DMS153 (cell line): Measurements from ENCODE around the gene RNF157.
A peak's percentile ranks its signal among the peaks of the same experiment; 100 is the strongest.

Source experiments
- DNase-seq: peaks from one replicate; lab custom pipeline; 2025; lab: John Stamatoyannopoulos, UW

Gene RNF157

DNA sequence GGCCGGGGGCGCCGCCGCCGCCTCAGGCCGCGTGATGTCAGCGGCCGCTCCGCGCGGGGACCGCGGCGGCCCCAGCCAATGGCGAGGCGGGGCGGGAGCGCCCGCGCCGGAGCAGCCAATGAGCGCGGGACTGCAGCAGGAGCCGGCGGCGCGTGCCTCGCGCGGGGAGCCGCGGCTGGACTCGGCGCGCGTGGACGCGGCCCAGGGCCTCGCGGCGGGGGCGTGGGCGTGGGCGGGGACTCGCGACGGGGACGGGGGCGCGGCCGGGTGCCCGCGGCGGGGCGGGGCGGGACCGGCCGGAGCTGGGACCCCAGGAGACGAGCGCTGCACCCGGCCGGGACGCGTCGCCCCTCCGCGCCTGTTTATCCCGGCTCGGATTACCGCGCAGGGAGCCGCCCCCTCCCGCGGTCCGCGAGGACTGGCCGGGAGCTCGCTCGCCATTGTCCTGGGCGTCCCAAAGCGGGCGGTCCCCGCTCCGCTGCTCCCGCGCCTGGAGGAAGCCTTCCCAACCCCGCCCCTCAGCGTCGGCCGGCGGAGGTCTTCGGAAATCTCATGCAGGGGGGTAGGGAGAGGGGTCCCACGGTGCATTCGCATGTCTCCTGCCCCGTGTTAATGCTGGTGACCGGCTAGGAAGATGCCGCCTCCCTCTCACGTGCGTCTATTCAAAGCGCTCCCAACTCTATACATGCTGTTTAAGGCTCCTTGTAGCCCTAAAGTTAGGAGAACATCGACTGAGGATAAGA lies at the start of gene RNF157:
Gene RNF157, minus strand, starts transcription at position 33 of the 743 bp plus-strand sequence. CDS start 253 bp downstream, outside the sequence.
- no peak for DNase-seq

DNA sequence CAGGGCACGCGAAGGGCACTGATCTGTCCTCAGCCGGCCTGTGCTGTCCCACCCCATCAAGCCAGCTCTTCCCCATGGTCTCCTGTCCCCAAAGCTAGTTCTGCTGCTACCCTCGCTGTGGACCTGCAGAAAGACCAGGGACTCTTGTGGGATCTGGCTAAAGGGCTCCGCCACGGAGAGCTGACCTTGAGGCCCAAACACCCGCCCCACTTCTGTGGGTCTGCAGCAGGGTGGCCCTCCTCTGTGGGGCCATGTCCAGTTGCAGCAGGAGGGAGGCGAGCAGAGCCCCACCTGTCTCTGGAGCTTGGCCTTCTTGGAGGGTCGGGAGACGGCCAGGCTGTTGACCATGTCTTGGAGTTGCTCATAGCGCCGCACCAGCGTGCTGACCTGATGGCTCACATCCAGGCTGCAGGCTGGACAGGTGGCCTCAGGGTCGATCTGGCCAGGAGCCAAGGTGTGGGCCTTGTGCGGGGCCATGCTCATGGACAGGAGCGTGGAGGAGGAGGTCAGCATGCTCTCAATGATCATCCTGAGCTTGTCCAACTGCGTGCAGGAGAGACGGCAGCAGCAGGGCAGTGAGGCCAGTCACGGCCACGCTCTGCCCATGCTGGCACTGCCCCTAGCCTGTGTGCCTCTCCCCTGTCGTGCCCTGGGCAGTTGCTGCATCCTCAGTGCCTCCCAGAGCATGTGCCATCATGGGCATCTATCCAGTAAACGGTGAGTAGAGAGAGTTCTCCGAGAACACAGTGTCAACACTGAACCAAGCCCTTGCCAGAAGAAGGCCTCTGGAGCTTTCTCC lies 41.5 kb upstream of the RNF157 start:
- no peak for DNase-seq

DNA sequence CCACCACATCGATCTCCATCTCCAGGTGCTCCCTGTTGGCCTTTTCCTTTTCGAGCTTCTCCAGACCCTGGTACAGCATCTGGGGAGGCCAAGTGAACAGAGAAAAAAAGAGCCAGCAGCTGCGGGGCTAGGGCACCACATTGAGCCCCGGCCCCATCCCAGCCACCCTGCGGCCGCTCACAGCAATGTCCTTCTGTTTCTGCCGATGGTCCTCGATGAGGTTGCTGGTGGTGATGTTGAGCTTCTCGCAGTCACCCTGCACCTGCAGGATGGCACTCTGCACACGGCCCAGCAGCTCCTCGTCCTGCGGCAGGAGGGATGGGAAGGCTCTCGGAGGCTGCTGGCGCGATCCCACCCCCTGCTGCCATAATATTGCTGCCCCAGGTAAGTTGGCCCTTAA lies 40.4 kb upstream of the RNF157 start:
- DNase-seq, result no peak

DNA sequence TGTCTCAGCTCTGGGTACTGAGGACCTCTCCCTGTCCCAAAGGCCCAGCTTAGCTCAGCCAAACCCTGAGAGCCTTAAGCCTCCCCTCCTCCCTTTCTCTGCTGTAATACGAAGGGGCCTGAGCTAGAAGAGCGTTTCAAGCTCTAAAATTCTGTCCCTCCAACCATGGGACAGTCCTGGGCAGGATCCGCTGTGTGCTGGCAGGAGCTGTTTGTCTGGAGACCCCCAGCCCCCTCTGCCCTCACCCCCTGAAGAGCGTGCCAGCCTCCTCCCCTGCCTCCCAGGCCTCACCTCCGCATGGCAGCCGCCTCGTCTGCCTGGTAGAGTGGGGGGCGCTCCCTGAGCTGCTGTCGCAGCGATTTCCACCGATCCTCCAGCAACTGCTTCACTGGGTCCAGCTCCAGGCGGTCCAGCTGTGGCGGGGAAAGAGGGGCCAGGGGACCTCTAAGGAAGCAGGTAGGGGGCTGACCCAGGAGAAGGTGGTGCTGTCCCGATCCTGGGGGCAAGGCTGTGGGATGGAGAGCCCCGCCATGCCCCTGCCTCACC lies 39.5 kb upstream of the RNF157 start:
- DNase-seq, result no peak

DNA sequence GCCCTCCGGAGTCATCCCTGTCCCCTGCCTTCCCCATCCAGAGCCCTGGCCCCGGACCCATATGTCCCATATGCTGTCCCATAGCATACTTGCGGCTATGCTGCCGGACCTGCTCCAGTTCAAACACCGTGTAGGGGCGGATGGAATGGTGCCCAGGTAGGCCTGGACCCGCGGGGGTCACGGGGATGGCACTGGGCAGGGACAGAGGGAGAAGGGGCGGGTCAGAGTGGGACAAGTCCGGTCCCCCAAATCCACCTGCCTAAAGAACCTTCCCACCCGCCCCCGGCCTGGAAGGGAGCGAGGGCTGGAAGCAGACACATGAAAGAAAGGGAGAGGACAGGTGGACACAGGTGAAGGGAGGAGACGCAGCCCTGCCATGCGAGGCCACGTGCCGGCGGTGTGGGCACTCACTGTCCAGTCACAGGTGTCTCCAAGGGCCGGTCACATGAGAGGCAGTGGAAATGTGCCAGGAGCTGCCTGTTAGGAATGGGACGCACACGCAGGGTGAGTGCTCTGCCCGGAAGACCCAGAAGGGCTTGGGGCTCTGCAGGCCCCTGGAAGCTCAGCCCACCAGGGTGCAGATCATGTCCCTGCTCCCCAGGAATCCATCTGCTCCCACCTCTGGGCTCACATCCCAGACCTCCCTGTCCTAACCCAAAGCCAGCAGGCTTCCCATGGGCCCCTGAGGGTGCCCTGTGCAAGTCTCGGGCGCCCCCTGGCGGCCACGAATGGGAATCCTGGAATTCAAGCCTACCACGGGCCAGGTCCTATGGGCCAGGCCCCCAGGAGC lies 38.9 kb upstream of the RNF157 start:
- peak; percentile 33 for DNase-seq

DNA sequence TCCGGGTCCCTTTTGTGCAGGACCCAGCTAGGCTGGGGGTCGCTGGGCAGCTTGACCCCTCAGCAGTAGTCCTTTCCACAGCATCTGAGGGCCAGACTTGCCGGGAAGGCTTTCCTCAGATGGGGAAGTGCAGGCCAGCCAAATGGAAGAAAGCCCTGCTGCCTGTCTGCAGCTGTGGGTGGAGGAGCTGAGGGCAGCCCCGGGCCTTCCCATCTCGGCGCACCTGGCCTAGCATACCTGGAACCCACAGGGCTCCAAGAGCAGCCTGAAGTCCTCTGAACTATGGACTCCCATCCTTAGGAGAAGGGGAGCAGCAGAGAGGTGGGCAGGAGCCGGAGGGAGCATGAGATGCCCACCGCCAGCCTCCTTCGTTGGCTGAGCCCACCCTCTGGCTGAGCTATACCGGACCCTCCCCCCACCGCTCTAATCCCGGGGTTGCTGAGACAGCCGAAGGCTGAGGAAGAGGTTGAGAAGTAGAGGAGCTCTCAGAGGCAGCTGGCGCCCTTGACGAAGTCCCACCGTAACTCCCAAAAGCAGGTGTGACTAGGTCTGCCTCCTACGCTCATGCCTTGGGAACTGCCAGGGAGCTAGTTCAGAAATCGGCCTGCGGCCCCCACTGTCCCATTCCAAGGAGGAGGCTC lies 38.1 kb upstream of the RNF157 start:
- DNase-seq, result no peak

DNA sequence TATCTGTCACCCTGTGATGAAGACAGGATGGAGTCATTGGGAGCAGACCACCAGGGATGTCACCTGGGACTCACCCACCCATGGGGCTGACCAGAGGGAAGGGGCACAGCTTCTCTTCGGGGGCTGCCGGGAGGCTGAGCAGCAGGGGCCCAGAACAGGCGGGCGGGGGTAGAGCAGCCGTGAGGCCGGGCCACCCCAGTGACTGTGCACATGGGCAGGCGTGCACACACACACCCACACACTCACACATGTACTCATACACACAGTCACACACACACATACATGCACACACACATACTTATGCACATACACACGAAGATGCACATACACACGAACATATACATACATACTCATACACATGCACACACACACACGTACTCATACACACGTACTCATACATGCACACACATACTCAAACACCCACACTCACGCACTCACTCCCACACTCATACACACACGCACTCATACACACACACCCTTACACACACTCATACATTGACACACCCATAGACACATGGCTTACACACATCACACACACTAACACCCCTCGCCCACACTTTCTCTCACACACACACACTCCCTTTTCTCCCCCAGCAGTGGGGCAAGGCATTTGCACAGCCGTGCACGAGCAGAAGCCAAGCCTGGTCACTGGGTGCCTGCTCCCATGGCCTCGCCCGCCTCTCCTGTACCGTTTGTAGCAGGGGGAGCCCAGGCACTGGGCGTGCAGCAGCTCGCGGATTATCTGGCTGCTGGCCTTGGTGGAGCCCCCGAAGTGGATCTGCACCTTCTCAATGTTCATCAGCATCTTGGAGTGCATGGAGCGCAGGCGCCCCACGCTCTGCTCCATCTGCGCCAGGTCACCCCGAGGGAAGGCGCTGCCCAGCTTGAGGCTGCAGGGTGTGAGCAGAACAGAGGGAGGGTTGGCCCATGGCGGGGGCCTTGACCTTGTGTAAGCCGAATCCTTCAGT lies 37.3 kb upstream of the RNF157 start:
- no peak for DNase-seq

DNA sequence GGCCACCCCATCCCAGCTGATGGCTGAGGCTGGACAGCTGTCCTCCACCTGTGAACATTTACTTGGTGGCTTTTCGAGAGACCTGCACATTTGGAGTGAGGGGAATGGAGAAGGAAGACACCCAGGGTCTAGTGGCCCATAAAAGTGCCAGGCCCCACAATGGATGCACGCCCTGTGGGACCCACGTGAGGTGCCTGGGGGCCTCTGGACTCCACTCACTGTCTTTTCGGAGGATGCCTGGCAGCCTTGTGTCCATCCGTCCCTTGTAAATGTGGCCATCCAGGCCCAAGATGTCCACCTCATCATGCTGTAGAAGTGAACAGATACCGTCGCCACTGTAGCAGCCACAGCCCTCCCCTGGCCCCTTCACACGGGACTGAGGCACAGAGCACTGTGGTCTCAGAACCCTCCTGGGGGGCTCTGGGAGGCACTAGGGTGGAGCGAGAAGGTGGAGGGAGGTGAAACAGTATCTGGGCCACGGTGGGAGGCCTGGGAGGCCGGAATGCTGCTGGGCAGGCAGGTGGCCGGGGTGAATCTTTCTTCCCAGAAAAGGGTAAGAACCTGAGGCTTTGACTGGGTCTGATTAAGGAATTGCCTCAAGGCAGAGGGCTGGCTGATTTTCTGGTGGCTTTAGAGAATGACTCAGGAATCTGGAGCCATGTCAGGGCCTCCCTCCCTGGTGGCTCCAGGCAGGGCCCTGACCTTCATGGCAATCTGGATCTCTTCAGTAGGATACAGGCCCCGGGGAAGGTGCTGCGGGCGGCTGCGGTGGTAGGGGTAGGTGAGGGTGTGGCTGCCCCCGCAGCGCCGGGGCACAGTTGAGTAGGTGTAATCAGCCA lies 36.4 kb upstream of the RNF157 start:
- no peak for DNase-seq

DNA sequence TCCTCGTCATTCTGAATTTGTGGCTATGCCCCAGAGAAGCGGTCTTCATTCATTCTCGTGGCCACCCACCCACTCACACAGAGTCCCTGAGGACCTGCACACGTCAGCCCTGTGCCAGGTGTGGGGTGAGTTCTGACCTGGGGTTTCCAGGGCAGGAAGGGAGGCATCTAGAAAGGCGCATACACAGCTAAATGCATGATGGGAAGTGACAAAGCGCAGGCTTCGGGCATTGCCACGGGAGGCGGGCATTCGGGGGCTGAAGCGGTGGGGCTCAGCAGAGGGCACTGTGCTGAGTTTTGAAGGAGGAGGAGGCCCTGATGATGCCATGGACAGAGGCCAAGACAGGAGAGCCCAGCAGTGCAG lies 35.8 kb upstream of the RNF157 start:
- no peak for DNase-seq

DNA sequence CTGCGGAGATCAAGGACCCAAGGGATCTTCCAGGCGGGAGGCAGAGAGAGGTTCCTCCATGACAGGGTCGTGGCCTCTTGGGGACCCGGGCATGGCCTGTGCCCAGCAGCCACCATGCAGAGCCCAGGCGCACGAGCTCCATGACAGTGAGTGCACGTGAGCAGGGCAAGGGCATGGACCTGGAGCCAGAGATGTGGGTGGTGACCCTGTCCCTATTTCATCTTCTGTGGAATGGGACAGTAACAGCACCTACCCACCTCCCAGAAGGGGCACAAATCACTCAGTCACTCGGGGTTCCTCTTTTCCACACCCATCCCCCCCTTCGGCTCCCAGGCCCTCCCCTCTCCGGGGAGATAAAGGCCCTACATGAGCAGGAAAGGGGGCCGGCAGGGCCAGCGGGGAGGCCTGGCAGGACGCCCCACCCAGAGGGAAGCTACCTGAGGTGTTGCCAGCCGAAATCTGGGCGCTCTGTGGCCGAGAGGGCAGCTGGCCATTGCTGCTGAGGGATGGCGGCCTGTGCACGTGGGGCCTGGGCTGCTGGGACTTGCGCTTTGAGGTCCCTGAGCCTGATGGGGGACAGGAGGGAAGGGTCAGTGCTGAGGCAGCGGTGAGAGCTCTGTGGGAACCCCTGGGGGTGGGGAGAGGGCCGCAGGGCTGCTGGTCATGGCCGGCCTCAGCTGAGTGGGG lies 35.2 kb upstream of the RNF157 start:
- DNase-seq, result no peak

DNA sequence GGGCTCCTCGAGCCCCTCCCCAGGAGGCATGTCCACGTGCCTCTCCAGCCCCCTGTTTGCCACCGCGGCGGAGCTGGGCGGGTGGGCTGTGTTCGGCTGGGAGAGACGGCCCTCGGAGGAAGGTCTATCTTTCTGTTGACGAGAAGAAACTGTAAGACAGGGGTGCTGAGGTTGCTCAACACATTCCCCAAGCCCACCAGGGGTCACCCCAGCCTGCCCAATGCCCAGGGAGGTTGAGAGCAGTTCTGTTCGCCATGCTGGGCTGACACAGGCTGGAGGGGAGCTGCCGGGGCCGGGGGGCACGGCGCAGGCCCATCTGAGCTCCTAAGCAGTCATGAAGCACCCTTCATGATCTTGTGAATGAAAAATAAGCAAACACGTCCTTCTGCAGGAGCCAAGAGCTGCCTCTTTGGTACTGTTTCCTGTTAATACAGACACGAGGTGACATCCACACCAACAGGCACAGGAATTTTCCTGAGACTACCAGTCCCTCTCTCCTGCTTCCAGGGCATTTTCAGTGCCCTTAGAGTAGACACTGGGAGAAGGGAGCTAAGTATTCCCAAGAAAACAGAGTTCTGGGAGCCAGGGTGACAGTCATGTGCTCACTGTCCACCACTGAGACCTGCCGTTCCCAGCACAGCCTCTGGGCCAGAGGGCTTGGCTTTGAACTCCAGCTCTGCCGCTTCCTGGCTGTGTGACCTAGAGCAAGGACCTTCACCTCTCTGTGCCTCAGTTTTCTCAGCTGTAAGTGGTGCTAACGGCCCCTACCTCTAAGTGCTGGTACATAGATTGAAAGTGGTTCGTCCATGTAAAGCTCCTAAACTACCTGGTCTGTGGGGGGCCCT lies 34.0 kb upstream of the RNF157 start:
- no peak for DNase-seq

DNA sequence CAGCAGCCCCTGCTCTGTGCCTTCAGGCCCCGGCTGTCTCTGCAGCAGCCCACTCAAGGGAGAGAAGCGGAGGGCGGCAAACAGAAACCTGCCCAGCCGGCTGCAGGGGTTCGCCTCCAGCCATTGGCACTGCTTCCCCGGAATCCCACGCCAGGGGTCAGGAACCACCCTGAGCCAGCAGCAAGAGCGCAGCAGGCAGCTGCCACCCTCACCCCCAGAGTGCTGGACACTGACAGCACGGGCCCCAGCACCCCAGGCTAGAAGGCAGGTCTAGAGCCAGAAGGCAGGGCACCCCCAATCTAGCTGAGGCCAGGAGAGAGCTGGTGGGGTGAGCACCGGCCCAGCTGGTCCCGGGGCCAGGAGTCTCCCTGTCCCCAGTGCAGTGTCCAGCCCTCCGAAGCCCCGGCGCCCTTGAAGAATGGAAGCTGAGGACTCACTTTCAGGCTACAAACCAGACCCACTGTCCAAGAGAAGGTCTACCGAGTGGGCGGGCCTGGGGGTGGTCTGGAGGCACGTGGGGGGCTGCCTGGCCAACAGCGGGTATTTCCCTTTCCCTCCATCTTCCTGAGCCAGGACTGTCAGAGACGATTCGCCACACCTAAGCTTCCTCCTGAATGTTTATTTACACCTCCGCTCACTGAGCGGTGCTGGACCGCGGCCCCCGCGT lies 33.3 kb upstream of the RNF157 start:
- no peak for DNase-seq

DNA sequence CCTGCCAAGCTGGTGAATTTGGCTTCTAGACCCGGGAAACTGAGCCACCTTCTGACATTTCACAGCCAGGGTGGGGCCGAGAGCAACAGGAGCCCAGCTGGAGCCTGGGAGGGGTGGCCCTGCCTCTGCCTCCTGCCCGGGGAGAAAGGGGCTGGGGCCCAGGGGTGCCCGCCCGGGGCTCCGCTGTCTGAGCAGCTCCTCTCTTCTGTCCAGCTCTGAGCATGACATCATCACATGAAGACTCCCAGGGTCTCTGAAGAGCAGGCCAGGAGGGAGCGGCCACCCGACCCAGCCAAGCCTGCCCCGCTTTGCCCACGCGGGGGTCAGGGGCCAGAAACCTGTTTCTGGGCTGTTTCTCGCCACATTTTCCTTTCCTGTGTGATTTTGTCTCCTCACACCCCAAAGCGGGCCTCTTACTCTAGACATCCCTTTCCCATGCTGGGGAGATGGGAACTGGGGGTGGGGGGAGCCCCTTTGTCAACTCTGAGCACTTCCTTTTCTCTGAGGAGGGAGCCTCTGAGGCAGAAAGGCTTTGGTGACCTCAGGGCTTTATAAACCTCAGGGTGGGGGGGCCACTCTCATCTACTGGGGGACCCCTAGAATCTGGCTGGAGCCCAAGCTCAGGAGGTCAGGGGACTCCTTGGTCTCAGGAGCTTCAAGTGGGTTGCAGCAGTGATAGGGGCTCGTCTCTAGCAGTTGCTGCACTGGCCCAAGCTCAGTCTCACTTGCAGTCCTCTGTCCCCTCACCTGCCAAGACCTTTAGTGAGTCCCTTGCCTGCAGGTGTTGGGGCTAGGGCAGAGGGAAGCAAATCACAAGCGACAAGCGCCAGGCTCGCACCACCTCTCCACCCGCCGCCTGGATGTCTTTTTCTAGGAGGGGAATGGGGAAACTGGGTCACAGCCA lies 32.5 kb upstream of the RNF157 start:
- DNase-seq, result no peak

DNA sequence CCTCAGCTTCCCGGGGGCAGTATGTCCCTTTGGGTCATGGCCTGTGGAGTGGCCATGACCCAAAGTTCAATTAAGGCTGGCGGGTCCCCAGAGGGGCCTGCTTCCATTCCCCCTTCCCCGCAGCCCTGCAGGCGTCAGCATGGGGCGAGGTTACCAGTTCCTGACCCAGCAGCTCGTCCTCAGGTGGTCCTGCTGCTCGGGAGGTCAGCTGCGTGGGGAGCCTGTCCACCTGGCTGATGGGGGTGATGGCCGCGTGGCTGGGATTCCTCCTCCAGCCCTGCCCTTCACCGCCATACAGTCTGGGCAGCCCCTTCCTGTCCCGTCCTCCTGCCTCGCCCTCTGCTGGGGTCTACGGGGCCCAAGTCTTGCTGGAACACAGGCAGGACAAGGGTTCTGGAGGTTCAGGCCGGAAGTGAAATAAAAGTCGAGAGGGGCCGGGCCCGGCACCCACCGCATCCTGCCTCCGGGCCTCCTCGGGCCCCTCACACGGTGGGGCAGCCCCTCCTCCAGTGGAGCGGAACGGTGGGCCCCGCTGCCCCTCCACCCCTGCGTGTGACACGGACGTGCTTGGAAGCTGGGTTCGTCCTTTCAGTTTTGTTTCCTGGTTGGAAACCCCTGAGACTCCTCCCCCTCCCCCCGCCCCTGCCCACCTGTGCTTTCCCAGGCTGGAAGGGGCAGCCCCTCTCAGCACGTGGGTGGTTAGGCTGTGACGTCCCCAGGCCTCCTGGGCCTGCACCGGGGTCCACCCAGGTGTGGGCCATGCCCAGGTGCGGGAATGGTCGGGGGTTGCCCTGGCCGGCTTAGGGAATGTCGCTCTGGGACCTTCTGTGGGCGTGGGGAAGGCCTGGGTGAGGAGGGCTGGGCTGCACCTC lies 31.6 kb upstream of the RNF157 start:
- DNase-seq, result no peak

DNA sequence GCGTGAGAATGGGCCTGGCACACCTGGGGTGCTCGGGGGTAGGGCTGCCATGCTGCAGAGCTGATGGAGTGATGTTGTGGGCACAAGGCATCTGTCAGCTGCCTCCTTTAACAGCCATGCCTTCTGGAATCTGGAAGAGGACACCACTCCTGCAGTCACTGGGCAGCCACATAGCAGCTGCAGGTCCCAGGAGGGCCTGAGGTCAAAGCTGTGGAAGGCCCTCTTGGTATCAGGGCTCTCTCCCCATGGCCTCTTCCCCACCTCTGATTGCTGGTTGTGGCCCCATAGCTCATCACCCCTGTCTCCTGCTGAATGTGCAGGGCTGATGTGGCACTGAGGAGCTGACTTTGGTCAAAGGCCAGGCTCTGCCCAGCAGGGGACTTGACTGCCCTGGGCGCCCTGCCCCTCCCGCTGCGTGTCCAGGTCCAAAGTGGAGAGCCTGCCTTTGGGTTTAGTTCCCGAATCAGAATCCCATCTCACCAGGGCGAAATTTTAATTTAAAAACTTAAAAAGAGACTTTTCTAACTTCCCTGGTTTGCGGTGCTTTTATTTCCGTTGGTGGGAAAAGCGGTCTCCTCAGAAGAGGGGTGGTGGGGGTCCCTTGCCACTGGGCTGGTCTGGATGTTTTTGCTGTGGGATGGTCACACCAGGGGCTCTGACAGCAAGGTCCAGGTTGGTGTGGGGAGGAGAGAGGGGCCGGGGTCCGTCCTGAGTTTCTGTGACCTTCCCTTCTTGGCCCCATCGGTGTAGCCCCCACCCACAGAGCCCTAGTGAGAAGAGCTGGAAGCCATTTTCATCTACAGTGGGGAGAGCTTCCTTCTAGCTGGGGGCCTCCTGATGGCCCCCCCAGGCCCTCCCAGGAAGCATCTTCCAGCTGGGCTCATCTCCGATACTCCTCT lies 30.7 kb upstream of the RNF157 start:
- no peak for DNase-seq
